Cardiac septum (tissue), 1 donor: ENCODE data around the gene PTPRN2. TPM values are rescaled to one million over a fixed set of nuclear protein-coding genes. Genes with fewer than 3 reads are reported as not detected.

ENCODE experiments used
- DNase-seq: peaks from one replicate; pipeline ENCODE4 v3.0.0-alpha.2; 2020; ENCODE audit warnings: low spot score
- intact Hi-C: fragments of 100-400 bp; cut with DNase I; formaldehyde crosslinking; loops from one replicate; pipeline ENCODE4 v1.14.0; 2022
- total RNA-seq: library from RNA; stranded (reverse); fragmentation: NEBNext Ultra II Directional; extraction: Animal tissue kit (Norgen Biotek cat#: 25700); gene quantifications from one replicate; pipeline ENCODE4 v1.2.1, GENCODE V29; 2021
- donor health status: DM: no; HTN: no; CAD: no.

Gene PTPRN2
- total RNA-seq, 1 donor from 2014 or later, result 0.92 TPM

DNA sequence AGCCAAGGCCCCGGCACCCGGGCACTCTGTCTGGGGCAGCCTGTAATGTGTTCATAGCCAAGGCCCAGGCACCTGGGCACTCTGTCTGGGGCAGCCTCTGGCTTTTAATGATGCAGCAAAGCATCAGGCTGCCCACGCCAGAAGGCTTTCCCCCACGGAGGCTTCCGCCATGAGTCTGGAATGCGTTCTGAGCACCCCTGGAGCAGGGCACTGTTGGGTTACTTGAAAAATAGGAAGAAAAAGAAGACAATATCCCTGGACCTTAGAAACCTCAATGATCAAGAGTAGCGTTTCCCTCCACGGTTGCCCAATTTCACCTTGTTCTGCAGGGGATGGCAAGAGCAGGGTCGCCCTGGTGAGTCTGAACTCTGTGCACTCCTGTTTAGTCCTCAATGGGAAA is 565.0 kb downstream of the PTPRN2 start:
- peak; percentile 54 for DNase-seq
- intact Hi-C loops, result no loop called here

DNA sequence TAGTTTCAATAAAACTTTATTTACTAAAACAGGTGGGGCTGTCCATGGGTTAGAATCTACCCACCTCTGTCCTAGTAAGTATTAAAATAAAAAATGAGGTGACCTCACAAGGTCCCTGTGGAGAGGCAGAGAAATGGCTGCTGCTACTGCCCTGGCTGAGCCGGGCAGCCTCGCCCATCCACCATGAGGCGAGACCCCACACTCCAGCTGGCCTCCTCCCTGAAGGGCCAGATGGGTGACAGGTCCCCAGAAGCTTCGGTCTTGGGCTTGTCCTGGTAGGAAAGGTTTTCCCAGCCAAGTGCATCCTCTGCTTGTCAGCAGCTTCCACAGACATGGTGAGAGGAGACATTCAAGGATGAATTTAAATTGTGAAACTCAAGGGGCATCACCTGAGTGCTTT is 565.8 kb downstream of the PTPRN2 start:
- peak; percentile 56 for DNase-seq
- intact Hi-C loops, result no loop called here

DNA sequence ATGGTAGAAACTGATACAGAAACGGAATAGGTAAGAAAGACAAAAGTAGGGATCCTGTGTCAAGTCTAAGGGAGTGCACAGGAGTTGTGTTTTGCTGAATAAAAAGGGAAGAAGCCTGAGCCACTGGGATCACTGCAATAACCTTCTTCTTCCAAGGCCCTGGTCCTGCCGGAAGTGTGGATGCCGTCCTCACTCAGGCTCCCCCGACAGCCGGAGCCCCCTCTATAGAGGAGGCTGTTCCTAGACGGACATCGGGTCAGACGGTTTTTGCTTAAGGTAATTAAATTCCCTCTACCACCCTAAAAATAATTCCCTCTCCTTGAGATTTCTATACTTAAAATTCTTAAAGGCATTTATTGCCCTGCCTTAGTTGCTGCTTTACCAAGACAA is 566.9 kb downstream of the PTPRN2 start:
- DNase-seq, result peak; percentile 60
- intact Hi-C loops, result no loop called here

DNA sequence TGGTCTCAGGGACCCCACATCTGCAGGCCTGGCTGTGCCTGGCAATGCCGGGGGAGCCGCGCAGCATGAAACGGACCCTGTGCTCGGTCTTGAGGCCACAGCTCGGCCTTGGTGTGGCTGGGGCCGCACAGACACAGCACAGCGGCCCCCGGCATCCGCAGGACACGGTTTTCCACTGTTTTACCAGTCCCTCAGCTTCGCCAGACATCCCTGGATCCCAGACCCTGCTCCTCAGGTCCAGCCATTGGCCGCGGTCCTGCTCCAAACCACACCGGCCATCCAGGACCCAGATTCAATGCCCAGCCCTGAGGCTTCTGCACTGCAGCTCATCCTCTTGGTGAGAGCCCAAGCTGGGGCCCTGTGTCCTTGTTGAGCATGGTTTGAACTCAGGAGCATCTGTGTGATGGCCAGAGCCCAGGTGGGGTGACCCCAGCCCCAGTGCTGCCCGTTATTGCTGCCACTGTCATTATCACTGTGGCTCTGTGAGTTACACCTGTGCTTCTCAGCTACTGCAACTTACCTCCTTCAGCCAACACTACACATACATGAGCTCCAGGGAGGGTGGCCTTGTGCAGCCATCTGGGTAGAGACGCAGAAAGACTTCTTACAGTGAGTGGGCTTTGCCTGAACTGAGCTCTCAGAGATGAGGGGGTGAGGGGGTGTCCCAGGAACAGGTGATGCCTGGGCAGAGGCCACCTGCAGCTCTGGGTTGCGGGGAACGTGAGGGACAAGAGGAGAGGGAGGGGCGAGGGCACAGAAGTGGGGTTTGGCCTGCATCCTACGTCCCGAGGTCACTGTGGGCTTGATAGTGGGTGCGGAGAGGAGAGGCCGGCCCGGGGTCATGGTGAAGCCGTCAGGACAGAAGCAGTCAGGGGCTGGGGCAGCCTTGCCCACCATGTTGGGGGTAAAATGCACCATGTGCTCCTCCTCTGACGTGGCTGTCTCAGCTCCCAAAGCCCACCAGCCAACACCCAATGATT is 567.6 kb downstream of the PTPRN2 start:
- DNase-seq, result peak; percentile 63
- intact Hi-C loops, result no loop called here

DNA sequence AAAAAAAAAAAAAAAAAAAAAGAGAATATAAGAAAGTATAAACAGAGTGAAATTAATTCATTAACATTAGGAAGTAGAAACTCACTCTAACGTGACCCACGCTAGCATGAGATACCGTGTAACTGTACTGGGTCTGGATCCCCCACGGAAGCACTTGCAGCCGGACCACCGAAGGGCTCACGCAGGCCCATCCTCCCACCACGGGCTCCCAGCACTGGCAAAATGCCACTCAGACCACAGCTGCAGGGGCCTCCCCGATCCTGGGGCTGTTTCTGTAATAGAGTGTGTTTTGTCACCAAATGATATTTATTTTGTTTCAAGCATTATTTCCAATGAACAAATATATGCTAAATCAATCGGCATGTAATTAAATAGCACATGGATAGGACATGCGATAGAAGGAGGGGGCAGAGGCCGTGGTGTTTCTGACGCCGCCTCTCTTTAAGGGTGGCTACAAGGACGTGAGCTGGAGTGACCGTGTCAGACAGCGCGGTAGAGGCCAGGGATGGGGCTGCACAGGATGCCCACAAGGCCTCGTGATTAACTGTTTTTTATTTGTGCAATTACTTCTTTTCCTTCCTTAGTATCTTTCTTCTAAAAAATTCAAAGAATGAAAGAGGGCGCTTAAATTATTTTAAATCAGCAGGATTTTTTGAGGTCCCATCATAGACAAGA is 568.5 kb downstream of the PTPRN2 start:
- intact Hi-C loops, result no loop called here

DNA sequence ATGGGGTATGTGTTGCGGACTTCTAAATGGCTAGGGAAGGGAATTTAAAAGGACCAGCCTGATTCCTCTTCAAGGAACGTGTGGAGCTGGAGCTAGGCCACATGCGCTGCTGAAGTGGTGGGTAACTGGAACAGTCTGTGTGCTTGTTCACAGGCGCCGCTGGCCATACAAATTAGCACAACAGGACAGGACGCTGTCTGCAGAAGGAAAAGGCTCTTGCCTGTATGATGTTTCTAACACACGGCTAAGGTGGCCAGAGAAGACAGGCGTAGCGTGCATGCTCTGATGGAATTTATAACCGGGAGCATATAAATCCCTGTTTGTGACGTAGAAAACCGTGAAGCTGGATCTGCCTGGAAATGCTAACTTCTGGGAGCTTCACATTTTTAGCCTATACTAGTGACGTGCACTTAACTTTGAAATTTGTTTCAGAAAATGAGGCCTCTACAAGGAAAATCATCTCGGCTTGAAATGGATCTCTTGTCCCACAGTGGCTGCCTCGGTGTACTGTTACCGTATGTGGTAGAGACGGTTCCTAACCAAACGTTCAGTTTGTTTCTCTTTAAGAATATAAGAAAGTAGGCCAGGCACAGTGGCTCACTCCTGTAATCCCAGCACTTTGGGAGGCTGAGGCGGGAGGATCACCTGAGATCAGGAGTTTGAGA is 569.4 kb downstream of the PTPRN2 start:
- peak; percentile 26 for DNase-seq
- intact Hi-C loops, result no loop called here

More for the DNA sequence above, 568.5 kb downstream of the PTPRN2 start:
- peak; percentile 65 for DNase-seq

DNA sequence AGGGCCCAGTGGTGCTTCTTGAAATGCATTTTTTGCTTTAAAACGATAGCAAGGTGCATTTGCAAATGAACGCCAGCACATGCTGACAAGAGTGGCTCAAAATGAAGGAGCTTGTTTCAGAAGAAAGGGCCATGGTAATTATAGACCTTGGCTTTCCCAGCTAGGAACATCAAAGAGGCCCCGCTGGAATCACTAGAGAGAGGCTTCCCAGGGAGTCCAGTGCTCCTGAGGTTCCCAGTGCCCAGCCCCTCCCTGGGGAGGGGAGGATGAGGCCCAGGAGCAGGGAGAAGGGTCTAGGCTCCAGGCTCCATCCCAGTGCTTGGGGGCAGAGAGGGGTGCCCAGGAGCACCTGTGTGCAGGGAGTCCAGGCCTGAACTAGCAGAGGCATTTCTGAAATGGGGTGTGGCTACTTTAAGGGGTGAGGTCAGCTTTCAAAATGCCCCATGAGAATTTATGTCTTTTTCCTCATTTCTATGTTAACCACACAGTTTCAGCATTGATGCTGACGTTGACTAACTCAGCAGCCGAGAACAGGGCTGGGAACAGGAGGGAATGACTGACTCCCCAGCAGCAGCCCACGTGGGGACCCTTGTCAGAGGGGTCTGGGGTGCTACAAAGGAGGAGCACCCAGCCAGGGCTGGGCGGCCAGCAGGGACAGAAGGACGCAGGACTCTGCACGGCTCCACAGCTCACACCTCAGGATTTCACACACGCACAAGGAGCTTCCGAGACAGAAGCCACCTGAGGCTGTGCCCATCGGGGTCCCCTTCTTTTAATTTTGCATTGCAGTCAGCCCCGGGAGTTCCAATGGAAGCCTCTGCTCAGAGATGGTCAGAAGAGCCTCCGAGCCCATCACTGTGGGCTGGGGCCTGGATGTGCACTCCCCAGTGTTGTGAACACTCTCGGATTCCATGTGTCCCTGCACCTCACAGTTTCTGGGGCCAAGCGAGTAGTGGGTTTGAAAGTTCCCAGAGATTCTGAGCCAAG is 570.2 kb downstream of the PTPRN2 start:
- intact Hi-C loops, result no loop called here

DNA sequence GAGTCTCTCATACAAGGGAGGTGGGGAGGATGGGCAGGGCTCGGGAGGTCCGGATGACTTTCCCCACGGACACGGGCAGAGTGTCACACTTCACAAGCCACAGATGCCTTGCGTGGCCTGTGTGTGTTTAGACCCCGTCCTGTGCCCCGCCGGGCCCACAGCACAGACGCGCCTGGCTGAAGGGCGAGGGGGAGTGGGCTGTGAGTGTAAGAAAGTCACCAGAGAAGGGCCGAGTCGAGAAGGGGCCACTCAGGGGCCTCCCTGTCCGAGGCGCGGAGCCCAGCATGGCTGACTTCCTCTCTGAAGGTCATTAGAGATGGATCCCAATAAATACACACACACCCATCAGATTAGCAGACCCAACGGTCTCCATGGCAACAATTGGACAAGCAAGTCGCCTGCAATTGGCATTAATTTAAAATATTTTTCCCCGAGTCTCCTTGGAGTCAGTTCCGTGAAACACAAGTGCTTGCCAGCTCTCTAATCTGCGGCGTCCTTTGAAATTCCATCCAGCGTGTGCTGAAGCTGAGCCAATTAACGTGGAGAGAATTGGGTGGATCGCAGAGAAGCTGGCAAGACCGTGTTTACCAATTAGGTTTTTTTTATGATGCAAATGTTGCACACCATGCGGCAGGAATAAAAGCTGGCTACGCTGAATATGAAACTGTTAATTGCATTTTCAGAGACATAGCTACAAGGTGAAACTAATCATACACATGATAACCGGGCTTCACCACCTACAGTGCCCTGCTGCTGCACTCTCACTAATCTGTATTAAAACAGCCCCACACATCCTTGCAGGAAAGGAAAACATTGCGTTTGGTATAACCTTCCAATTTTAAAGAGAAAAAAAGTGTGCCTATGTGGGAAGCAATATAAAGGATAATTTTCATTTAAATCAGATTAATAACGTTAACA is 571.2 kb downstream of the PTPRN2 start:
- intact Hi-C loops, result no loop called here

More for the DNA sequence above, 570.2 kb downstream of the PTPRN2 start:
- peak; percentile 54 for DNase-seq

DNA sequence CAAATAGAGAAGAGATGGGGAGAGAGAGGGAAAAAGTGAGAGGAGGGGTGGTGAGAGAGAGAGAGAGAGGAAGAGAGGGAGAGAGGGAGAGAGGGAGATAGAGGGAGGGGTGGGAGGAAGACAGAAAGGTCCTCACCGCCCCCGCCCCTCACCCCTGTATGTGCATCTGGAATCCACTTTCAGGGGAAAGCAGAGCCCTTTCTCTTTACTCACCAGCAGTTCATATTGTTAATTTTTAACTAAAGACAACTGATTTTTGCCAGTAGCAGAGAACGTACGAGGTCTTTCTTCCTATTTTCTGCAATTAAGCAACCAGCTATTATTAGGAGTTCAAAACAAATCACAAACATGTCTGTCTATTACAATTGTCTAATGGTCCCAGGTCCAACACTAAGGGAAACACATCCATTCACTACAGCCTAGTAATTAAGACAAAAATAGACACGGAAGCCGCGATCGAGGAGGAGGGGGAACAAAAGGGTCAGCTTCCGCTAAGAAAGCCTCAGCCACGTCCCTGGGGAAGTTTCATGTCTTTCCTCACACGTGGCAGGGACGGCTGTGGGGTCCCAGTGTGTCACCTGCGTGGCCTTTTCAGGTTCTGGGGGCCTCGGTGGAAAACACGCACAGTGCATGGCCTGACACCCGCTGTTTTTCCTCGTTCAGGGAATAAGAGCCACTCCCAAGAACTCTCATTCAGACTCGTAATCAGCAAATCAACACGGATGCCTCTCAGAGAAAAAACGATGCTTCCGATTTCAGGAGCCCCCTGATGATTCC is 572.0 kb downstream of the PTPRN2 start:
- DNase-seq, result peak; percentile 43
- intact Hi-C loops, result no loop called here

More for the DNA sequence above, 571.2 kb downstream of the PTPRN2 start:
- DNase-seq, result peak; percentile 46

DNA sequence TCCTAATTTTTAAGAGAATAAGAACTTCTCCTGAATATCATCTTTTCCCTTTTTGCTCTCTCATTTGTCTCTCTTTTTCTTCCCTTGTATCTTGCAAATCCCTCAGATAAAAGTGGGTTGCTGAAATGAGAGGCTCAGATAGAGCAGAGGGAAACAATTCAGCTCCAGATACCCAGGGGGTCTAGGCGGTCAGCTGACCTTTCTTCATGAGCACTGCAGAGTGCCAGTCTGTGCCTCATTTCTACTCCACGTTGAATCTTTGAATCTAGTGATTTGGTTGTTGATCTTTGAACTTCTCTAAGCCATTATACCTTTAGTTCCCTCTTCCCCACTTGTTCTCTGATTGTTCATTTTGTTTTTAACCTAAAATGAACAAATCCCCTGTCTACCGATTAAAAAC is 572.6 kb downstream of the PTPRN2 start:
- intact Hi-C loops, result no loop called here
- no peak for DNase-seq

DNA sequence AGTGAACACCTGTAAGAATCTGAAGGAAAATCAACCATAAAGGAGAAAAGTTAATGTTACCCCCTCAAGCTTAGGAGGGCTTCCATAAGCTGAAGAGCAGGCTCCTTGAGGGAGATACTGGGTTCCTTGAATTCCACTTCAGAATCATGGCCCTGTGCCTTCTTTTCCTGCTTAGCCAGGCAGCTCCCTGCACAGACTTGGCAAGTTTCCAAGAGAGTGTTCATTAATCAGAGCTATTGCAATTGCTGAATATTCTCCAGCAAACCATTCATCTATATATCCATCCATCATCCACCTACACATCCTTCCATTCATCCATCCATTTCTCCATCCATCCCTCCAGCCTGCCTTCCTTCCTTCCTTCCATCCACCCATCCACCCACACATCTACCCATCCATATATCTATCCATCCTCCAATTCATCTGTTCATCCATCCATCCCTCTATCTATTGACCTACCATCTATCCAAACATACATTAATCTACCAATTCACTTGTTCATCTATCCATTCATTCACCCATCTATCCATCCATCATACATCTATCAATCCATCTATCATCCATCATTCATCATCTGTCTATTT is 574.4 kb downstream of the PTPRN2 start:
- intact Hi-C loops, result no loop called here

DNA sequence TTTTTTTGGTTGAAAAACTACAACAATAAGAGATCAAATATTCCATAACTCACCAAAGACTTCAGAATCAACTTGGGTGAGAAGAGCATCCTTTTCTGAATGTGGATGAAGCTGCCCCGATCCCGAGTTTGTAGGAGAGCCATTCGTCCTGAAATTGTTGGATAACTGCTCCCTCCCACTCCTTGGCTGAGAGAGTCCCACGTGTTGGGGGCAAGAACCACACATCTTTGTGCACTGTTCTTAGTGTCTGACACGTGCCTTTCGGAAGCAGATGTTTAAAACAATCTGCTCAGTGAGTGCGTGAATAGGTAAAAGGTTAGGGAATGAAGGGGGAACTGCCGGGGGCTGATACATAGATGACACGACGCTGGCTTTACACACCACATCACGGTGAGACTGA is 575.7 kb downstream of the PTPRN2 start:
- intact Hi-C loops, result no loop called here

More for the DNA sequence above, 574.4 kb downstream of the PTPRN2 start:
- DNase-seq, result peak; percentile 9

DNA sequence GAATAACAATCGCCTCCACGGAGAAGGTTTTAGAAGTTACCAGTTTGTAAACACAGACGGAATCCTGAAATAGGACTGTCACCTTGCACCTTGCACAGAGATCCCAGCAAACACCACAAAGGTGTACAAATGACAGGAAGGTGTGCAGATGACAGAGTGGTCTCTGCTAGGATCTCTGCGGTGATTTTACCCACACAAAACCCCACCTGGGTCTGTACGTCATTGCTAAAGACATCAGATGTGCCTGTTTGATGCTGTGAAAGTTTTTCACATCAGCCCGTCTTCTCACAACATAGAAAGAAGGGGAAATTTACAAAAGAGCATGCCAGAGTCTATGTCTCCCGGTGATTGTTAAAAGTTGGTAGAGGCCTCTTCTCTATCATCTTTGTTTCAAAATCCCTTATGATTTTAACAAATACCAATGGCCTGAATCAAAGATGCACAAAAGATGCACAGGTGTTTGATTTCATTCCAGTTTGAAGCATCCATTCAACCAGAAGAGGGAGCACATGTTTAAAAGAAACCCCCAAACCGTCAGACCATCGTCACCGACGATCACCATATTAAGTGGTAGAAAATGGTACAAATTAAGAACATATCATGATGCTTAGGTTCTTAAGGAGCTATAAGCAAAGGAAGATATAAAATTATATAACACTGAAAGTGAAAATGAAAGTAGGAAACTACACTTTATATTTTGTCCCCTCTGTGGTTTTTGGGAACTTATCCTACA is 576.5 kb downstream of the PTPRN2 start:
- no peak for DNase-seq
- intact Hi-C loops, result no loop called here

More for the DNA sequence above, 575.7 kb downstream of the PTPRN2 start:
- no peak for DNase-seq

DNA sequence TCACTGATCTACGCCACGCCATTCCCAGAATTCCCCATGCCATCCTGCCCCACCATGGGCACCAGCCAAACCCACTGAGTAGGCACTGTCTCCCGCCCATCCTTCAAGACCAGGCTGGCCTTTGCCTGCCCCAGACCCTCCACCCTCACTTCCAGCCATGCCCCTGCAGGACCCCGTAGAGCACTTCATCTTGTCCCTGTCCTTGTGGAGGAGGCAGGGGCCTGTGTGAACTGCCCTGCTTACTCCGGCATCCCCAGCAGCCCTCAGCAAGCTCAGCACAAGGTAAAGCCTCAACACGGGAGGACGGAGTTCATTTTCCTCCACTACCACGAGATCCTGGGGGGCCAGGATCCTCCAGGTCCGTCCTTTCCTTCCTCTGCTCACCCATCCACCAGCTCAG is 577.7 kb downstream of the PTPRN2 start:
- DNase-seq, result no peak
- intact Hi-C loops, result no loop called here

DNA sequence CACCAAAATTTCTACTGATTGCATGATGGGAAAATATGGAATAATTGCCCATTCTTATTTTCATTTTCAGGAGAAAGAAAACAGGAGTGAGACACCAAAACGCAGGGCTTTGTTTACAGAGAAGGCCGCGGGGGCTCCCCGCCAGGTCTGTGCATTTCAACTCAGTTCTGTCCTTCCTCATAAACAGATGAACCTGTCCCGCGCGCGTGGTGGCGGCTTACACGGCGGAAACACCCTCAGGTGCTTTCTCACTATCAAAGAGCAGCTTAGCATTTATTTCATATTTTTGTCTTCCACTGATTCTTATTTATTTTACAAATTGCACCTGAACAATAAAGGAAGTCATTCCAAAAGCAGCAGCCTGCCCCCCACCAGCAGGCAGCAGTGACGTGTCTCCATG is 579.4 kb downstream of the PTPRN2 start:
- no peak for DNase-seq
- intact Hi-C loops, result no loop called here

DNA sequence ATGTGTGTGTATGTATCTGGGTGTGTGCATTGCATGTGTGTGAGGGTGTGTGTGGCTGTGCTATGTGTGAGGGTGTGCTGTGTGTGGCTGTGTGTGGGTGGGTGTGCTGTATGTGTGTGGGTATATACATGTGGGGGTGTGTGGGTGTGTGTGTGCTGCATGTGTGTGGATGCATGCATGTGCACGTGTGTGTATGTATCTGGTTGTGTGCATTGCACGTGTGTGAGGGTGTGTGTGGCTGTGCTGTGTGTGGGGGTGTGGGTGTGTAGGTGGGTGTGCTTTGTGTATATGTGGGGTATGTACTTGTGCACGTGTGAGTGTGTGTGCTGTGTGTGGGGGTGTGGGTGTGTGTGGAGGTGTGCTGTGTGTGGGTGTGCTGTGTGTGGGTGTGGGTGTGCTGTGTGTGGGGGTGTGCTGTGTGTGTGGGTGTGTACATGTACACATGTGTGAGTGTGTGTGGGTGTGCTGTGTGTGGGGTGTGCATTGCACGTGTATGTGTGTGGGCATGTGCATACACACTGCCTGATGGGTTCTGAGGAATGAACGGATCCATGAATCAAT is 579.8 kb downstream of the PTPRN2 start:
- DNase-seq, result no peak
- intact Hi-C loops, result no loop called here
